ENCODE measurements around the gene ELF4. TPM values are rescaled to one million over a fixed set of nuclear protein-coding genes. Genes with fewer than 3 reads are reported as not detected.
A peak's percentile ranks its signal among the peaks of the same experiment; 100 is the strongest.

ELF4 gene
- total and polyA plus RNA-seq, 9 of the 15 experiments (the other 6 are each of a cell fraction or from before 2014, with no cell fraction given) = 5.9 to 55.8 (median 25.2) TPM

DNA sequence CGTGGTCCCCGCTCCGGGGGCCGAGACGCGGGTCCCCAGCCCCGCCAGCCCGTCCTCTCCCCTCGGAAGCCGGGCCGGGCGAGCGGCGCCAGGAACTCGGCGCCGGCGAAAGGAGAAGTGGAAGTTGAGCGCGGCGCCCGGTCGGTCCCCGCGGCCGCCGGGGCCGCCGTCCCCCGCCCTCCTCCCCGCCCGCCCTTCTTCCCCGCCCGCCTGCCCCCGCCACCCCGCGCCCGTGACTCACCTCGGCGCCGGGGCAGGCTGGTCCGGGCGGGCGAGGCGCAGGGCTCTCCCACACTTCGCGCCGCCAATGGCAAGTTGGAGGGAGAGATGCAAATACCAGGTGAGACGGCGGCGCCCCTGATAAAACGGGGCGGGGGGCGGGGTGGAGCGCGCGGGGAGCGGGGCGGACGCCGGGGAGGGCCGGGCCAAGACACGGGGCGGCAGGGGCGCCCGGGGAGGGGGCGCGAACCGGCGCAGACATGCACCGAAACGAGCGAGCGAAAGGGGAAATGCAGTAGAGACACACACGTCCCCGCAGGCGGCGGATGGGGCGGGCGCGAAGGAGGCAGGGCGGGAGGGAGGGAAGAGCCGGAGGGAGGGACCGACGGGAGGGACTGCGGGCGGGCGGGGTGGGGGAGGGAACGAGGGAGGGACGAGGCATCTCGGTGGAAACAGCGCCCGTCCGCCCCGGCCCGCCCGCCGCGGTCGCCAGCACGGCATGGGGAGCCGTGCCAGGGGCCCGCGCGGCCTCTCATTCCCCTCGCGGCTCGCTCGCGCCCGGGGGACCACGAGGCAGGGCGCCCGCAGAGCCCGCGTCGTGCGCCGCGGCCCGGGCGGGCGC, at the start of gene ELF4 (continued):
- TF ChIP-seq MYC (IDR thresholded peaks at IDR 0.05; ENCODE audit: low read depth, low read length) = 0 out of 2 replicates have a peak, but pooled peaks have one; percentile 14
- no peak for TF ChIP-seq MYC (CRISPR knock-in tag; IDR thresholded peaks at IDR 0.05; ENCODE audit: borderline replicate concordance, low read depth)
- TF ChIP-seq, protein P1, sequence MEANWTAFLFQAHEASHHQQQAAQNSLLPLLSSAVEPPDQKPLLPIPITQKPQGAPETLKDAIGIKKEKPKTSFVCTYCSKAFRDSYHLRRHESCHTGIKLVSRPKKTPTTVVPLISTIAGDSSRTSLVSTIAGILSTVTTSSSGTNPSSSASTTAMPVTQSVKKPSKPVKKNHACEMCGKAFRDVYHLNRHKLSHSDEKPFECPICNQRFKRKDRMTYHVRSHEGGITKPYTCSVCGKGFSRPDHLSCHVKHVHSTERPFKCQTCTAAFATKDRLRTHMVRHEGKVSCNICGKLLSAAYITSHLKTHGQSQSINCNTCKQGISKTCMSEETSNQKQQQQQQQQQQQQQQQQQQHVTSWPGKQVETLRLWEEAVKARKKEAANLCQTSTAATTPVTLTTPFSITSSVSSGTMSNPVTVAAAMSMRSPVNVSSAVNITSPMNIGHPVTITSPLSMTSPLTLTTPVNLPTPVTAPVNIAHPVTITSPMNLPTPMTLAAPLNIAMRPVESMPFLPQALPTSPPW (CRISPR knock-in tag; IDR thresholded peaks at IDR 0.05) = peak; percentile 97
- no peak for TF ChIP-seq NR2C2 (CRISPR knock-in tag; IDR thresholded peaks at IDR 0.05)
- TF ChIP-seq NR2C2 (tag; IDR thresholded peaks at IDR 0.05) = peak; percentile 35; the same call in 1 of the 2 replicates
- TF ChIP-seq POLR2B (IDR thresholded peaks at IDR 0.05; ENCODE audit: low read depth, partially characterized antibody) = no peak
- peak in 1 of 2 experiments; percentile 96; a peak in 2 of 4 replicates for TF ChIP-seq ZNF639 (CRISPR knock-in tag; conservative IDR thresholded peaks at IDR 0.05 in 1 of 2, IDR thresholded peaks at IDR 0.05 in 1 of 2)
- peak; percentile 38 for TF ChIP-seq SAP30 (IDR thresholded peaks at IDR 0.05; ENCODE audit: borderline replicate concordance, insufficient read depth, low read depth, low read length, poor library complexity, severe bottlenecking)
- TF ChIP-seq GTF2B (IDR thresholded peaks at IDR 0.05; ENCODE audit: extremely low read depth, insufficient read length) = no peak
- peak; percentile 84; the same call in 1 of the 2 replicates for TF ChIP-seq ERF (CRISPR knock-in tag; IDR thresholded peaks at IDR 0.05)
- no peak for TF ChIP-seq SMAD3 (CRISPR knock-in tag; conservative IDR thresholded peaks at IDR 0.05)
- TF ChIP-seq CC2D1A (IDR thresholded peaks at IDR 0.05) = no peak
- TF ChIP-seq NCOA4 (IDR thresholded peaks at IDR 0.05; ENCODE audit: partially characterized antibody) = no peak
- 0 out of 2 replicates have a peak, but pooled peaks have one; percentile 23 for TF ChIP-seq GABPA (tag; conservative IDR thresholded peaks at IDR 0.05; ENCODE audit: low read depth)
- TF ChIP-seq E2F5 (CRISPR knock-in tag; IDR thresholded peaks at IDR 0.05) = no peak
- TF ChIP-seq ZNF518B (CRISPR knock-in tag; IDR thresholded peaks at IDR 0.05) = no peak
- peak; percentile 67; the same call in 1 of the 2 replicates for TF ChIP-seq ZNF589 (CRISPR knock-in tag; IDR thresholded peaks at IDR 0.05; ENCODE audit: low read depth)

All from K562 (cell line).